Loucy (cell line): ENCODE results near the gene LMF1.

ENCODE experiments used
- H2AFZ ChIP-seq: fragments of 200-600 bp; sonication (generic); 2 replicates; pipeline ENCODE4 v1.6.0; 2016; ENCODE audit warnings: antibody characterized with exemption, mild to moderate bottlenecking, low read length, moderate library complexity
- H3F3A ChIP-seq: fragments of 200-600 bp; 2 replicates; pipeline ENCODE4 v1.6.0; 2016; ENCODE audit warnings: antibody characterized with exemption, low read depth, mild to moderate bottlenecking
- H3K27me3 ChIP-seq: fragments of 200-600 bp; sonication (generic); 2 replicates; pipeline ENCODE4 v1.6.1; 2014; ENCODE audit warnings: low read length, mild to moderate bottlenecking; ENCODE audit not compliant: insufficient read depth, poor library complexity, severe bottlenecking
- H3K36me3 ChIP-seq: fragments of 200-600 bp; sonication (generic); 2 replicates; pipeline ENCODE4 v1.6.1; 2016; ENCODE audit warnings: low read length; ENCODE audit not compliant: insufficient read depth
- H3K4me1 ChIP-seq: fragments of 200-600 bp; sonication (generic); 2 replicates; pipeline ENCODE4 v1.5.1; 2014; ENCODE audit warnings: low read length, mild to moderate bottlenecking; ENCODE audit not compliant: insufficient read depth, poor library complexity, severe bottlenecking
- H3K4me2 ChIP-seq: fragments of 200-600 bp; sonication (generic); 2 replicates; pipeline ENCODE4 v1.6.0; 2014; ENCODE audit warnings: antibody characterized with exemption, low read length, low read depth, mild to moderate bottlenecking; ENCODE audit not compliant: poor library complexity, severe bottlenecking
- H3K4me3 ChIP-seq: fragments of 200-600 bp; sonication (generic); 2 replicates; pipeline ENCODE4 v1.5.1; 2014; ENCODE audit warnings: low read length, mild to moderate bottlenecking, mixed read lengths; ENCODE audit not compliant: poor library complexity, severe bottlenecking
- H3K79me2 ChIP-seq: fragments of 200-600 bp; sonication (generic); 2 replicates; pipeline ENCODE4 v1.6.1; 2014; ENCODE audit warnings: low read length; ENCODE audit not compliant: insufficient read depth
- H3K9ac ChIP-seq: fragments of 200-600 bp; sonication (generic); 2 replicates; pipeline ENCODE4 v1.6.0; 2014; ENCODE audit warnings: mild to moderate bottlenecking, low read depth, low read length, moderate library complexity; ENCODE audit not compliant: poor library complexity, severe bottlenecking
- H3K9me2 ChIP-seq: fragments of 200-600 bp; sonication (generic); replicated peaks from 2 replicates; pipeline ENCODE4 v1.6.1; 2016; ENCODE audit warnings: low read depth, low read length, mixed read lengths
- H3K9me3 ChIP-seq: fragments of 200-600 bp; sonication (generic); 2 replicates; pipeline ENCODE4 v1.6.1; 2014; ENCODE audit warnings: mild to moderate bottlenecking, antibody characterized with exemption, low read length, low read depth; ENCODE audit not compliant: insufficient read depth
- H4K20me1 ChIP-seq: fragments of 200-600 bp; sonication (generic); 2 replicates; pipeline ENCODE4 v1.6.0; 2014; ENCODE audit warnings: antibody characterized with exemption, low read length, mild to moderate bottlenecking; ENCODE audit not compliant: insufficient read depth, poor library complexity, severe bottlenecking
- CTCF ChIP-seq: fragments of 200-600 bp; sonication (generic); conservative IDR thresholded peaks from 2 replicates; pipeline ENCODE4 v1.5.1; 2014; ENCODE audit warnings: mild to moderate bottlenecking, antibody characterized with exemption, low read length
- EZH2phosphoT487 ChIP-seq: fragments of 200-600 bp; IDR thresholded peaks from 2 replicates; pipeline ENCODE4 v1.6.1; 2018; ENCODE audit warnings: antibody characterized with exemption, mild to moderate bottlenecking, moderate library complexity, borderline replicate concordance

The LMF1 gene

DNA sequence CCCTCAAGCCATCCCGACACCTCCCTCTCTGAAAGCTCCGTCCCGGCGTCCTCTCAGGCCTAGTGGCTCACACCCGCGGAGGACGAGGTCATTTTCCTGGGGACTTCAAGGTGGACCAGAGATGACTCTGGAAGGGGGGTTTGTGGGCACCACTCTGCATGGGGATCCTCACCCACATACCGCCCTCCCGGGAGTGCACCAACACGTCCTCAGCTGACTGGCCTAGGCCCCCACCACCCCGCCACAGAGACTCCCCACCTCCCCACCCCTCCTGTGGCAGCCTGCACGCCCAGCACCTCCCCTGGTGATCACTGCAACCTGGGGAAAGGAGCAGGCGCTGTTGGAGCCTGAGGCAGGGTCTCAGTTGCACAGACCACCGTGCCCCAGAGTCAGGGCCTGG lies 8.4 kb upstream of the LMF1 start:
- H3K9me2 ChIP-seq, result no peaks in the 10 kb centered on the region
- no peak overlapping the region for H2AFZ ChIP-seq
- no peaks in the 10 kb centered on the region for H3K27me3 ChIP-seq
- H3K9me3 ChIP-seq, result no peaks in the 10 kb centered on the region
- H4K20me1 ChIP-seq, result no peaks in the 10 kb centered on the region
- no peak overlapping the region for H3K4me3 ChIP-seq
- no peaks in the 10 kb centered on the region for H3K36me3 ChIP-seq
- H3K4me1 ChIP-seq, result no peaks in the 10 kb centered on the region
- H3K79me2 ChIP-seq, result no peaks in the 10 kb centered on the region
- no peak overlapping the region for H3K9ac ChIP-seq
- H3K4me2 ChIP-seq, result no peak overlapping the region
- no peaks in the 10 kb centered on the region for H3F3A ChIP-seq
- no peak for TF ChIP-seq CTCF
- no peak for TF ChIP-seq EZH2phosphoT487

GRCh38 chr16:978403-978802 lies 7.6 kb upstream of the LMF1 start:
- Histone ChIP-seq H3K9me2 (no peaks in the 10 kb centered on the region), H3K27me3 (no peaks in the 10 kb centered on the region), H3K9me3 (no peaks in the 10 kb centered on the region), H3K9ac (no peak overlapping the region), H3F3A (no peaks in the 10 kb centered on the region), H3K4me3 (no peak overlapping the region), H3K4me2 (no peak overlapping the region), H3K36me3 (no peaks in the 10 kb centered on the region), H4K20me1 (no peaks in the 10 kb centered on the region), H2AFZ (no peak overlapping the region), H3K4me1 (no peaks in the 10 kb centered on the region), H3K79me2 (no peaks in the 10 kb centered on the region)
- TF ChIP-seq EZH2phosphoT487 (no peak), CTCF (no peak)

- Histone ChIP-seq H3K4me3 (no peak overlapping the region), H3K27me3 (no peaks in the 10 kb centered on the region), H3K4me1 (no peaks in the 10 kb centered on the region), H3K9me3 (no peaks in the 10 kb centered on the region), H3F3A (no peaks in the 10 kb centered on the region), H2AFZ (no peak overlapping the region), H3K36me3 (no peaks in the 10 kb centered on the region), H3K79me2 (no peaks in the 10 kb centered on the region), H3K9me2 (no peaks in the 10 kb centered on the region), H3K4me2 (no peak overlapping the region), H4K20me1 (no peaks in the 10 kb centered on the region), H3K9ac (no peak overlapping the region)
- no peak for TF ChIP-seq EZH2phosphoT487
- no peak for TF ChIP-seq CTCF
These were observed 7.1 kb upstream of the LMF1 start for GRCh38 chr16:977896-978295.
